BJ (cell line): ENCODE data around the gene GNG14. TPM values are rescaled to one million over a fixed set of nuclear protein-coding genes. Genes with fewer than 3 reads are reported as not detected.
A peak's percentile ranks its signal among the peaks of the same experiment; 100 is the strongest.
"Not testable (repeated sequence)": the region's sequence is repeated elsewhere in the genome, so short reads cannot be mapped to it uniquely, and the experiment has no call there.

Source experiments
- CTCF ChIA-PET: fragments of 350-600 bp; formaldehyde crosslinking; extraction: SDS; loops from one replicate; lab custom pipeline; 2021; ENCODE audit warnings: antibody characterized with exemption, inconsistent platforms; lab: Yijun Ruan, JAX
- POLR2A ChIA-PET: fragments of 300-600 bp; sonication (Branson Sonifier 250); formaldehyde crosslinking; extraction: SDS; loops from one replicate; lab custom pipeline; 2021; ENCODE audit warnings: antibody characterized with exemption; lab: Charles Lee
- DNase-seq: peaks from one replicate; pipeline ENCODE4 v3.0.0-alpha.2; 2011; ENCODE audit warnings: low read depth
- H3K27me3 ChIP-seq: 2 replicates; pipeline ENCODE4 v1.6.0; 2011; ENCODE audit warnings: low read length; ENCODE audit not compliant: control insufficient read depth, insufficient read depth
- H3K36me3 ChIP-seq: 2 replicates; pipeline ENCODE4 v1.5.1; 2011; ENCODE audit warnings: low read length; ENCODE audit not compliant: control insufficient read depth, insufficient read depth
- H3K4me3 ChIP-seq: 2 replicates; pipeline ENCODE4 v1.5.1; 2011; ENCODE audit warnings: low read depth, mild to moderate bottlenecking, control low read depth, low read length
- CTCF ChIP-seq: IDR thresholded peaks from 2 replicates; pipeline ENCODE4 v1.5.1; 2011; ENCODE audit warnings: low read depth, mild to moderate bottlenecking, control low read depth, inconsistent platforms, low read length, moderate library complexity; ENCODE audit not compliant: insufficient read depth
- polyA plus RNA-seq: library from polyadenylated mRNA; depleted of rRNA; stranded (reverse); fragments of >200 nt; gene quantifications from 2 replicates; pipeline ENCODE4 v1.2.3, GENCODE V29; 2011

The GNG14 gene
- polyA plus RNA-seq, 1 experiment, result not detected

GRCh38 chr19:12723381-12723640 lies 35.5 kb downstream of the GNG14 start:
- no peak for TF ChIP-seq CTCF
- Histone ChIP-seq H3K36me3 (peaks cover 6% of the 10 kb centered on the region), H3K27me3 (no peaks in the 10 kb centered on the region), H3K4me3 (peak overlapping the region; percentile 67)
- ChIA-PET POLR2A (no interaction called here), CTCF (interaction anchor here (0.6 to 4.8 kb wide), 9 partner anchors 10 to 124 kb away, joined by 3 to 21 read pairs (median 4); partner anchors contain the start of gene TRIR)
- no peak for DNase-seq

GRCh38 chr19:12723641-12724426 lies 36.0 kb downstream of the GNG14 start, which contains the start of gene TNPO2:
TNPO2 (minus strand) TSS chr19:12723932; CDS start chr19:12720977, 2,955 bp downstream.
- POLR2A ChIA-PET, result no interaction called here
- CTCF ChIA-PET, result interaction anchor here (0.6 to 4.8 kb wide), 7 partner anchors 10 to 124 kb away, joined by 3 to 21 read pairs (median 4); partner anchors contain the start of gene TRIR
- DNase-seq, result no peak

GRCh38 chr19:12725612-12726011 lies 37.8 kb downstream of the GNG14 start:
- DNase-seq, H3K27me3 ChIP-seq, H3K4me3 ChIP-seq, POLR2A ChIA-PET: not testable (repeated sequence)
- CTCF ChIA-PET, result interaction anchor here (2.5 kb wide), 1 partner anchor 122 kb away, joined by 6 read pairs; no protein-coding TSS in a partner anchor
- H3K36me3 ChIP-seq, result peaks cover 14% of the 10 kb centered on the region

More at GRCh38 chr19:12723641-12724426, 36.0 kb downstream of the GNG14 start, which contains the start of gene TNPO2:
- Histone ChIP-seq H3K4me3 (peak within 1 kb of the TSS; percentile 67), H3K27me3 (no peaks in the 10 kb centered on the region), H3K36me3 (peaks cover 3% of the 10 kb centered on the region)
- TF ChIP-seq CTCF, result no peak

GRCh38 chr19:12726988-12727316 lies 39.2 kb downstream of the GNG14 start:
- no peak for DNase-seq
- no peaks in the 10 kb centered on the region for H3K27me3 ChIP-seq
- no peak overlapping the region for H3K4me3 ChIP-seq
- ChIA-PET POLR2A (no interaction called here), CTCF (interaction anchor here (0.6 kb wide), 2 partner anchors 66 to 1345 kb away, joined by 3 read pairs; no protein-coding TSS in a partner anchor)
- TF ChIP-seq CTCF, result no peak
- H3K36me3 ChIP-seq, result peaks cover 23% of the 10 kb centered on the region

GRCh38 chr19:12727745-12728433 lies 40.1 kb downstream of the GNG14 start:
- H3K4me3 ChIP-seq, result no peak overlapping the region
- peaks cover 23% of the 10 kb centered on the region for H3K36me3 ChIP-seq
- CTCF ChIA-PET, result no interaction called here
- POLR2A ChIA-PET, result no interaction called here
- no peak for TF ChIP-seq CTCF
- no peak for DNase-seq
- H3K27me3 ChIP-seq, result no peaks in the 10 kb centered on the region
